ENCODE results near the gene PPTC7. TPM values are rescaled to one million over a fixed set of nuclear protein-coding genes. Genes with fewer than 3 reads are reported as not detected.
A peak's percentile ranks its signal among the peaks of the same experiment; 100 is the strongest.

Gene PPTC7
- total and polyA plus RNA-seq, 10 of the 15 experiments (the other 5 are each of a cell fraction or from before 2014, with no cell fraction given): 4.0 to 69.6 (median 12.3) TPM

DNA sequence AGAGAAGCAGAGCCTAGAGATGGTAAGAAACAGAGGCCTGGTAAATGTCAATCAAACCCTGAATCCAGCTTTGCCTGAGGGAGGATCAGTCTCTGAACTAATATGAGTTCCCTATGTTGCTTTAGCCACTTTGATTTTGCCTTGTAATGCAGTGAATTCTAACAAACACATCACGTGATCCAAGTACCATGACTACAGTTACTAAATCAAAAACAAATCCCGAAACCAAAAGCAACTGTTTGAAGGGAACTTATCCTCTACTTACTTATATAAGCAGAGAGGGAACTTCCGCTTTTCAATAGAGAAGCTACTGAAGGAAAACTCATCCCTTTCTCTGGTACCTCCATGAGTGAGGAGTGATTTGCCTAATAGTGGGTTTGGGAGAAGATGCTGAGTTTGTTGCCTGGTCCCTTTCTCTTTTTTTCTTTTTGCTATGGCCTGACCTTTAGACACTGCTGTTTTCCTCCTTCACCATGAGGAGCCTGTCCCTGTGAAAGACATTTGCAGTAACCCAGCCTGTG, 7.7 kb upstream of the PPTC7 start (continued):
- TF ChIP-seq ZNF687 (IDR thresholded peaks at IDR 0.05) (0 out of 2 replicates have a peak, but pooled peaks have one; percentile 59), ETV6 (conservative IDR thresholded peaks at IDR 0.05 in 1 of 2, IDR thresholded peaks at IDR 0.05 in 1 of 2; ENCODE audit: borderline replicate concordance in 1 of 2, low read depth in 1 of 2) (0 out of 4 replicates have a peak, but pooled peaks of 1 of the 2 experiments have one; percentile 21), NFIC (IDR thresholded peaks at IDR 0.05; ENCODE audit: low read depth, low read length) (peak; percentile 44; the same call in 1 of the 2 replicates), BMI1 (IDR thresholded peaks at IDR 0.05; ENCODE audit: borderline replicate concordance) (peak; percentile 89), BHLHE40 (IDR thresholded peaks at IDR 0.05; ENCODE audit: borderline replicate concordance in 1 of 2, low read depth in 2 of 2, low read length in 1 of 2) (peak; percentile 76 to 91; a peak in 3 of 4 replicates), MEF2B (IDR thresholded peaks at IDR 0.05; ENCODE audit: partially characterized antibody, poor library complexity, severe bottlenecking) (peak; percentile 63), IRF4 (IDR thresholded peaks at IDR 0.05; ENCODE audit: low read depth, low read length) (0 out of 2 replicates have a peak, but pooled peaks have one; percentile 5), IKZF2 (IDR thresholded peaks at IDR 0.05) (peak; percentile 93 to 95), RAD51 (IDR thresholded peaks at IDR 0.05) (peak; percentile 100), EGR1 (IDR thresholded peaks at IDR 0.05; ENCODE audit: borderline replicate concordance in 1 of 2, low read depth in 2 of 2, low read length in 2 of 2) (no peak)
- TF ChIP-seq, protein P1, sequence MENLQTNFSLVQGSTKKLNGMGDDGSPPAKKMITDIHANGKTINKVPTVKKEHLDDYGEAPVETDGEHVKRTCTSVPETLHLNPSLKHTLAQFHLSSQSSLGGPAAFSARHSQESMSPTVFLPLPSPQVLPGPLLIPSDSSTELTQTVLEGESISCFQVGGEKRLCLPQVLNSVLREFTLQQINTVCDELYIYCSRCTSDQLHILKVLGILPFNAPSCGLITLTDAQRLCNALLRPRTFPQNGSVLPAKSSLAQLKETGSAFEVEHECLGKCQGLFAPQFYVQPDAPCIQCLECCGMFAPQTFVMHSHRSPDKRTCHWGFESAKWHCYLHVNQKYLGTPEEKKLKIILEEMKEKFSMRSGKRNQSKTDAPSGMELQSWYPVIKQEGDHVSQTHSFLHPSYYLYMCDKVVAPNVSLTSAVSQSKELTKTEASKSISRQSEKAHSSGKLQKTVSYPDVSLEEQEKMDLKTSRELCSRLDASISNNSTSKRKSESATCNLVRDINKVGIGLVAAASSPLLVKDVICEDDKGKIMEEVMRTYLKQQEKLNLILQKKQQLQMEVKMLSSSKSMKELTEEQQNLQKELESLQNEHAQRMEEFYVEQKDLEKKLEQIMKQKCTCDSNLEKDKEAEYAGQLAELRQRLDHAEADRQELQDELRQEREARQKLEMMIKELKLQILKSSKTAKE (IDR thresholded peaks at IDR 0.05; ENCODE audit: low read depth, poor library complexity, severe bottlenecking): peak; percentile 13

Measured in GM12878 (cell line).